Spleen (tissue), 13 donors: ENCODE results near the gene PEF1. TPM values are rescaled to one million over a fixed set of nuclear protein-coding genes. Genes with fewer than 3 reads are reported as not detected.
A peak's percentile ranks its signal among the peaks of the same experiment; 100 is the strongest.

ENCODE experiments used
- DNase-seq: peaks from one replicate; pipeline ENCODE4 v3.0.0-alpha.2; 2020
- H3K27ac ChIP-seq, 8 donors: fragments of 200-600 bp; sonication (generic) in 7 of 8; 1 replicate in 4 of 8; 2 replicates in 4 of 8; pipeline versions ENCODE4 v1.5.0 to v1.8.0; 2016 to 2021; ENCODE audit warnings: inconsistent platforms in 4 of 8, mild to moderate bottlenecking in 4 of 8, moderate library complexity in 1 of 8
- H3K27me3 ChIP-seq, 7 donors: fragments of 200-600 bp; sonication (generic) in 6 of 7; replicated peaks in 1 of 7; 1 replicate in 4 of 7; 2 replicates in 3 of 7; pipeline versions ENCODE4 v1.5.0 to v1.8.0; 2016 to 2021; ENCODE audit warnings: inconsistent platforms in 3 of 7, mild to moderate bottlenecking in 1 of 7
- H3K36me3 ChIP-seq, 6 donors: fragments of 200-600 bp; sonication (generic) in 5 of 6; 1 replicate in 4 of 6; 2 replicates in 2 of 6; pipeline versions ENCODE4 v1.5.0 to v1.8.0; 2016 to 2021; ENCODE audit warnings: inconsistent platforms in 2 of 6
- H3K4me1 ChIP-seq, 6 donors: fragments of 200-600 bp; sonication (generic) in 5 of 6; 1 replicate in 3 of 6; 2 replicates in 3 of 6; pipeline versions ENCODE4 v1.5.0 to v1.8.0; 2016 to 2021; ENCODE audit warnings: inconsistent platforms in 3 of 6
- H3K4me3 ChIP-seq, 8 donors: fragments of 200-600 bp; sonication (generic) in 7 of 8; 1 replicate in 4 of 8; 2 replicates in 4 of 8; pipeline versions ENCODE4 v1.5.0 to v1.8.0; 2016 to 2021; ENCODE audit warnings: inconsistent platforms in 4 of 8, mild to moderate bottlenecking in 4 of 8, moderate library complexity in 2 of 8
- H3K9me3 ChIP-seq, 8 donors: fragments of 200-600 bp; sonication (generic) in 7 of 8; 1 replicate in 4 of 8; 2 replicates in 4 of 8; pipeline versions ENCODE4 v1.5.0 to v1.8.0; 2016 to 2021; ENCODE audit warnings: inconsistent platforms in 4 of 8
- POLR2A ChIP-seq, 3 donors: fragments of 450-650 bp; IDR thresholded peaks; one replicate each; pipeline ENCODE4 v1.5.1; 2017; ENCODE audit warnings: antibody characterized with exemption in 3 of 3, mild to moderate bottlenecking in 1 of 3
- POLR2AphosphoS5 ChIP-seq, 3 donors: sonication (generic); formaldehyde crosslinking; IDR thresholded peaks; one replicate each; pipeline ENCODE4 v1.5.1; 2017; ENCODE audit warnings: antibody characterized with exemption in 3 of 3
- WGBS, 5 donors: extraction: QIAGEN DNeasy Blood & Tissue Kit in 3 of 5; methylation state at CpG; one replicate each; pipeline versions ENCODE4 v1.1.5 to v1.1.7; 2013 to 2018; 5-methylcytosine and 5-hydroxymethylcytosine counted together
- intact Hi-C: fragments of 100-400 bp; cut with DNase I; formaldehyde crosslinking; loops from one replicate; pipeline ENCODE4 v1.15.0; 2023; ENCODE audit warnings: low total_unique reads
- long read RNA-seq, 2 donors: transcript quantifications; one replicate each; lab custom pipeline, GENCODE V29; 2026
- polyA plus RNA-seq, 3 donors: library from polyadenylated mRNA; stranded (reverse); fragments of 200-250 nt; gene quantifications; one replicate each; pipeline ENCODE4 v1.2.1, GENCODE V29; 2013
- total RNA-seq, 7 donors: library from RNA; depleted of rRNA in 3 of 7; stranded (reverse); fragments of >200 nt in 3 of 7; fragmentation: NEBNext Ultra II Directional in 4 of 7; extraction: Animal tissue kit (Norgen Biotek cat#: 25700) in 4 of 7; gene quantifications; one replicate each; pipeline versions ENCODE4 v1.1.0 to v1.2.1, GENCODE V29; 2016 to 2021
- TF ChIP-seq, protein P1 (sequence below), 11 experiments: fragments of 200-600 bp in 7 of 11; fragments of 450-650 bp in 4 of 11; sonication (generic) in 4 of 11; IDR thresholded peaks in 8 of 11; conservative IDR thresholded peaks in 3 of 11; 1 replicate in 7 of 11; 2 replicates in 4 of 11; pipeline versions ENCODE4 v1.4.0 to v1.8.0; 2016 to 2021; ENCODE audit warnings: antibody characterized with exemption in 11 of 11, inconsistent platforms in 4 of 11, mild to moderate bottlenecking in 1 of 11
- donor health status: healthy with polysubstance abuse.
- donor health status: DM: no; HTN: no; CAD: no; lungs with moderate emphysema.
- donor health status: DM: no; HTN: no; CAD: no.
- donor health status: Bipolar disorder and iron deficiency.
- donor health status: healthy.
- donor health status: DM: no; HTN: no; CAD: no.
- donor health status: DM: yes; HTN: yes; CAD: no.

The PEF1 gene, protein sequence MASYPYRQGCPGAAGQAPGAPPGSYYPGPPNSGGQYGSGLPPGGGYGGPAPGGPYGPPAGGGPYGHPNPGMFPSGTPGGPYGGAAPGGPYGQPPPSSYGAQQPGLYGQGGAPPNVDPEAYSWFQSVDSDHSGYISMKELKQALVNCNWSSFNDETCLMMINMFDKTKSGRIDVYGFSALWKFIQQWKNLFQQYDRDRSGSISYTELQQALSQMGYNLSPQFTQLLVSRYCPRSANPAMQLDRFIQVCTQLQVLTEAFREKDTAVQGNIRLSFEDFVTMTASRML
- total RNA-seq, result 10 to 100 TPM; 48.2 to 73.4 (median 54.5) TPM
- polyA plus RNA-seq, result 10 to 100 TPM; 46.5 to 70.4 (median 60.8) TPM
- long read RNA-seq, donor 1, transcript PEF1-201 (5 exons, 1,629 nt), result major isoform, 28 of 28 reads
- long read RNA-seq, donor 1, partial matches to known transcripts, result 0 of 28 reads
- long read RNA-seq, donor 1, other reads (novel, unspliced or antisense), result 0 of 28 reads
- long read RNA-seq, donor 2, transcript PEF1-201 (5 exons, 1,629 nt), result major isoform, 24 of 24 reads
- long read RNA-seq, donor 2, partial matches to known transcripts, result 0 of 24 reads
- long read RNA-seq, donor 2, other reads (novel, unspliced or antisense), result 0 of 24 reads

DNA sequence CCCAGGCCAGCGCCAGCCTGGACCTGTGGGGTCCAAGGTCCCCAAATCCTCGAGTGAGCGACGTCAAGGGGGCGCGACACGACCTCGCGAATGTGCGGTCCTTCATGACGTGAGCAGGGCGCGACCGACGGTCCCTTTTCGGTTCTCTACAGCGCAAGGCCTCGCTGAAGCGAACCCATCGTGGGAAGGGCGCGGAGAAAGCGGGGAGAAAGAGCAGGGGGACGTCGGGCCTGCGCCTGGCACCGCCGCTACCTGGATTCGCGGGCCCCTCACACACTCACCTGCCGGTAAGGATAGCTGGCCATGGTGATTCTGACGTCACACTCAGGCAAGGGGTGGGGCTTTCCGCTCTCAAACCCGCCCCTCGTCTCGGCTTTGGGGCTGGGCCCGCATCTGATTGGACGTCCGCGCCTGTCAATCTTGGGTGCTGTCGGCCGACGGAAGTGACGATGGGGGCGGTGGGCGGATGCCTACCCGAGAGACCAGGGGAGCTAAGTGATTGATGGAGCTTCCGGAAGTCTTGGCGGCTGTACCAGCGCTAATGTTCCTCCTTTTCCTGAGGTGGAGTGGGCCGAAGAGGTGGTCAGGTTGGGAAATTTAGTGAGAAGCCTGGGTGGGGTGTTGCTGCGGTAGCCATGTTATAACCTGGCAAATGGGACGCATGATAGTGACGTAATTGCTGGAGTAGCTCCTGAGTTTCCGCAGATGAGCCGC is at the start of gene PEF1:
PEF1 (minus strand) TSS at position 317 of the 714 bp plus-strand sequence; CDS start at position 305, 12 bp downstream.
- peak; percentile 98 for DNase-seq
- H3K36me3 ChIP-seq, result peaks cover 0 to 9% (median 0%) of the 10 kb centered on the region in 6 donors
- H3K4me3 ChIP-seq, result peak within 1 kb of the TSS; percentile 47 to 82 (median 71)
- 0 to 1% (median 0%) methylated on average over 29 to 56 of the region's 56 CpGs for WGBS, 5 donors
- H3K4me1 ChIP-seq, result peaks cover 21 to 77% (median 56%) of the 10 kb centered on the region in 6 donors
- intact Hi-C loops, result no loop called here
- H3K27ac ChIP-seq, result peak within 1 kb of the TSS; percentile 98 to 99 (median 98)
- H3K27me3 ChIP-seq, result no peaks in the 10 kb centered on the region
- TF ChIP-seq, protein P1, sequence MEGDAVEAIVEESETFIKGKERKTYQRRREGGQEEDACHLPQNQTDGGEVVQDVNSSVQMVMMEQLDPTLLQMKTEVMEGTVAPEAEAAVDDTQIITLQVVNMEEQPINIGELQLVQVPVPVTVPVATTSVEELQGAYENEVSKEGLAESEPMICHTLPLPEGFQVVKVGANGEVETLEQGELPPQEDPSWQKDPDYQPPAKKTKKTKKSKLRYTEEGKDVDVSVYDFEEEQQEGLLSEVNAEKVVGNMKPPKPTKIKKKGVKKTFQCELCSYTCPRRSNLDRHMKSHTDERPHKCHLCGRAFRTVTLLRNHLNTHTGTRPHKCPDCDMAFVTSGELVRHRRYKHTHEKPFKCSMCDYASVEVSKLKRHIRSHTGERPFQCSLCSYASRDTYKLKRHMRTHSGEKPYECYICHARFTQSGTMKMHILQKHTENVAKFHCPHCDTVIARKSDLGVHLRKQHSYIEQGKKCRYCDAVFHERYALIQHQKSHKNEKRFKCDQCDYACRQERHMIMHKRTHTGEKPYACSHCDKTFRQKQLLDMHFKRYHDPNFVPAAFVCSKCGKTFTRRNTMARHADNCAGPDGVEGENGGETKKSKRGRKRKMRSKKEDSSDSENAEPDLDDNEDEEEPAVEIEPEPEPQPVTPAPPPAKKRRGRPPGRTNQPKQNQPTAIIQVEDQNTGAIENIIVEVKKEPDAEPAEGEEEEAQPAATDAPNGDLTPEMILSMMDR (IDR thresholded peaks at IDR 0.05 in 8 of 11, conservative IDR thresholded peaks at IDR 0.05 in 3 of 11), result peak in 3 of 11 experiments; percentile 12 to 29 (median 17)
- TF ChIP-seq POLR2A (IDR thresholded peaks at IDR 0.05), result peak in 1 of 3 donors; percentile 47
- TF ChIP-seq POLR2AphosphoS5 (IDR thresholded peaks at IDR 0.05), result peak; percentile 89 to 96 (median 92)
- no peaks in the 10 kb centered on the region for H3K9me3 ChIP-seq

DNA sequence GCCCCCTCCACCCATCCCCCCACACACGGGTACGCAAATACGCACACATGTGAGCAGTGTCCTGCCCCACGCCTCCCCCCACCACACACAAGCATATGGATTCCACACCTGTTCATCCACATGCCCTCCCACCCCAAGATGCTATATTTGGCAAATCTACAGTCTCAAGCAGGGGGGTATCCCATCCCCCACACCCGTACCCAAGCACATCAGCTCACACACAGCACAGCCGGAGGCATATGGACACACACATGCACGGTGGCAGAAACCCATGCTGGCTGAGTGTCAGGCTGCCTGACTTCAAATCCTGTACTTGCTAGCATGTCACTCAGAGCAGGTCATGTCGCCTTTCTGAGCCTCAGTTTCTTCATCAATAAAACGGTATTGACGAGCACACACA is 48.6 kb upstream of the PEF1 start:
- Histone ChIP-seq H3K27me3 (no peaks in the 10 kb centered on the region), H3K27ac (no peak overlapping the region), H3K36me3 (no peaks in the 10 kb centered on the region), H3K4me1 (peaks cover 0 to under 1% (median 0%) of the 10 kb centered on the region in 6 donors), H3K4me3 (no peak overlapping the region), H3K9me3 (no peaks in the 10 kb centered on the region)
- no peak for DNase-seq
- TF ChIP-seq, protein P1 (IDR thresholded peaks at IDR 0.05 in 8 of 11, conservative IDR thresholded peaks at IDR 0.05 in 3 of 11), result no peak
- TF ChIP-seq POLR2A (IDR thresholded peaks at IDR 0.05) (no peak), POLR2AphosphoS5 (IDR thresholded peaks at IDR 0.05) (no peak)
- 85 to 91% (median 88%) methylated on average over 10 of the region's 10 CpGs for WGBS, 5 donors
- intact Hi-C loops, result no loop called here

DNA sequence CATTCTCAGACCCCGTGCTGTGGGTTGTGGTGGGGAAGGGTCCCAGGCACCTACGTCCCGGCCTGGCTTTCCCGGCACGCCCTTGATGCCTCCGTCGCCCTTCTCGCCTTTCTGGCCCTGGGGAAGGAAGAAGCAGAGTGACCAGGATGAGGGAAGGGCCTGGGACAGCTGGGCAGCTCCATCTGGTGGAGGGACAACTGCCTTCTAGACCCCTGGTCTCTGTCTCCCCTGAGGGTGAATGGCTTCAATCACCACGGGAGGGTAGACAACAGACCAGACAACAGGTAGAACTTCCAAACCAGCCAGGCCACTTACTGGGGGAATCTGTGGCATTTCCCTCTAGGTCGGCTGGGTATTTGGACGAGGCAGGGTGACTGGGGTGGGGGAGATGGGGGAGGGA is 47.3 kb upstream of the PEF1 start:
- DNase-seq, result no peak
- no peaks in the 10 kb centered on the region for H3K27me3 ChIP-seq
- 83 to 91% (median 83%) methylated on average over 10 to 11 of the region's 11 CpGs for WGBS, 5 donors

More for the DNA sequence above, 47.3 kb upstream of the PEF1 start:
- Histone ChIP-seq H3K27ac (no peak overlapping the region), H3K4me1 (no peaks in the 10 kb centered on the region), H3K9me3 (no peaks in the 10 kb centered on the region), H3K36me3 (no peaks in the 10 kb centered on the region), H3K4me3 (no peak overlapping the region)
- intact Hi-C loops, result no loop called here
- TF ChIP-seq POLR2AphosphoS5 (IDR thresholded peaks at IDR 0.05) (no peak), POLR2A (IDR thresholded peaks at IDR 0.05) (no peak)
- TF ChIP-seq, protein P1 (IDR thresholded peaks at IDR 0.05 in 8 of 11, conservative IDR thresholded peaks at IDR 0.05 in 3 of 11), result no peak
